ENCODE data around the gene SYT12.

The SYT12 gene

GRCh38 chr11:67027483-67027930, 4.6 kb downstream of the SYT12 start:
- Histone ChIP-seq H3K4me2 (ENCODE audit: low read length) (no peak overlapping the region), H3K79me2 (ENCODE audit: control insufficient read depth, insufficient read depth, low read length) (no peaks in the 10 kb centered on the region), H3K9ac (ENCODE audit: low read length) (no peak overlapping the region), H2BK5ac (ENCODE audit: low read length) (no peak overlapping the region), H2BK120ac (ENCODE audit: low read depth, low read length) (no peak overlapping the region), H3K4me1 (ENCODE audit: control insufficient read depth, low read depth, low read length) (peaks cover 4% of the 10 kb centered on the region), H3K56ac (ENCODE audit: low read length) (no peak overlapping the region), H3K27me3 (ENCODE audit: insufficient read depth, low read length, poor library complexity) (peaks cover 14% of the 10 kb centered on the region), H2BK15ac (replicated peaks; ENCODE audit: low read depth) (no peak overlapping the region), H3K79me1 (ENCODE audit: low read length) (no peaks in the 10 kb centered on the region), H3K36me3 (ENCODE audit: control insufficient read depth, insufficient read depth, low read length) (no peaks in the 10 kb centered on the region), H4K5ac (ENCODE audit: low read length) (no peak overlapping the region), H3K4ac (ENCODE audit: low read depth, low read length) (no peak overlapping the region), H4K8ac (ENCODE audit: low read depth, low read length) (no peak overlapping the region), H3K4me3 (ENCODE audit: low read length) (no peak overlapping the region), H3K27ac (ENCODE audit: low read depth, low read length) (no peak overlapping the region), H2AK5ac (ENCODE audit: low read length) (no peak overlapping the region), H3K18ac (ENCODE audit: low read length) (no peak overlapping the region), H3K23ac (ENCODE audit: low read length) (no peak overlapping the region)
- no peak for DNase-seq
- WGBS (ENCODE audit: extremely low coverage, insufficient coverage, low lambda C conversion rate) = no CpG with 5 or more reads among the region's 12 CpGs

GRCh38 chr11:67027943-67028542, 5.1 kb downstream of the SYT12 start:
- H2BK120ac ChIP-seq (ENCODE audit: low read depth, low read length) = no peak overlapping the region
- no peak overlapping the region for H3K4me3 ChIP-seq (ENCODE audit: low read length)
- WGBS (ENCODE audit: extremely low coverage, insufficient coverage, low lambda C conversion rate) = no CpG with 5 or more reads among the region's 6 CpGs
- H3K4me2 ChIP-seq (ENCODE audit: low read length) = no peak overlapping the region
- no peak overlapping the region for H4K8ac ChIP-seq (ENCODE audit: low read depth, low read length)
- H3K79me1 ChIP-seq (ENCODE audit: low read length) = no peaks in the 10 kb centered on the region
- no peak overlapping the region for H3K23ac ChIP-seq (ENCODE audit: low read length)
- H4K5ac ChIP-seq (ENCODE audit: low read length) = no peak overlapping the region
- H3K27ac ChIP-seq (ENCODE audit: low read depth, low read length) = no peak overlapping the region
- no peak overlapping the region for H2BK5ac ChIP-seq (ENCODE audit: low read length)
- H3K27me3 ChIP-seq (ENCODE audit: insufficient read depth, low read length, poor library complexity) = peaks cover 9% of the 10 kb centered on the region
- no peak overlapping the region for H3K18ac ChIP-seq (ENCODE audit: low read length)
- no peak overlapping the region for H2BK15ac ChIP-seq (replicated peaks; ENCODE audit: low read depth)
- DNase-seq = peak; percentile 53
- H3K79me2 ChIP-seq (ENCODE audit: control insufficient read depth, insufficient read depth, low read length) = no peaks in the 10 kb centered on the region
- no peaks in the 10 kb centered on the region for H3K36me3 ChIP-seq (ENCODE audit: control insufficient read depth, insufficient read depth, low read length)
- no peak overlapping the region for H2AK5ac ChIP-seq (ENCODE audit: low read length)
- H3K4ac ChIP-seq (ENCODE audit: low read depth, low read length) = no peak overlapping the region
- no peak overlapping the region for H3K56ac ChIP-seq (ENCODE audit: low read length)
- no peak overlapping the region for H3K9ac ChIP-seq (ENCODE audit: low read length)
- H3K4me1 ChIP-seq (ENCODE audit: control insufficient read depth, low read depth, low read length) = peaks cover 4% of the 10 kb centered on the region

- Histone ChIP-seq H3K4me3 (ENCODE audit: low read length) (no peak overlapping the region), H3K9ac (ENCODE audit: low read length) (no peak overlapping the region), H2BK120ac (ENCODE audit: low read depth, low read length) (no peak overlapping the region), H2AK5ac (ENCODE audit: low read length) (no peak overlapping the region), H3K56ac (ENCODE audit: low read length) (no peak overlapping the region), H3K79me1 (ENCODE audit: low read length) (no peaks in the 10 kb centered on the region), H3K27me3 (ENCODE audit: insufficient read depth, low read length, poor library complexity) (peaks cover 2% of the 10 kb centered on the region), H3K18ac (ENCODE audit: low read length) (no peak overlapping the region), H3K4ac (ENCODE audit: low read depth, low read length) (no peak overlapping the region), H3K36me3 (ENCODE audit: control insufficient read depth, insufficient read depth, low read length) (no peaks in the 10 kb centered on the region), H3K4me1 (ENCODE audit: control insufficient read depth, low read depth, low read length) (peaks cover 4% of the 10 kb centered on the region), H3K79me2 (ENCODE audit: control insufficient read depth, insufficient read depth, low read length) (no peaks in the 10 kb centered on the region), H3K23ac (ENCODE audit: low read length) (no peak overlapping the region), H4K8ac (ENCODE audit: low read depth, low read length) (no peak overlapping the region), H3K27ac (ENCODE audit: low read depth, low read length) (no peak overlapping the region), H2BK5ac (ENCODE audit: low read length) (no peak overlapping the region), H3K4me2 (ENCODE audit: low read length) (no peak overlapping the region), H2BK15ac (replicated peaks; ENCODE audit: low read depth) (no peak overlapping the region), H4K5ac (ENCODE audit: low read length) (no peak overlapping the region)
- no peak for DNase-seq
- WGBS (ENCODE audit: extremely low coverage, insufficient coverage, low lambda C conversion rate) = no CpG with 5 or more reads among the region's 6 CpGs
Measured at GRCh38 chr11:67029146-67029545, 6.2 kb downstream of the SYT12 start.

- Histone ChIP-seq H4K8ac (ENCODE audit: low read depth, low read length) (no peak overlapping the region), H3K79me1 (ENCODE audit: low read length) (no peaks in the 10 kb centered on the region), H3K18ac (ENCODE audit: low read length) (no peak overlapping the region), H2AK5ac (ENCODE audit: low read length) (no peak overlapping the region), H3K79me2 (ENCODE audit: control insufficient read depth, insufficient read depth, low read length) (no peaks in the 10 kb centered on the region), H4K5ac (ENCODE audit: low read length) (no peak overlapping the region), H3K4me3 (ENCODE audit: low read length) (no peak overlapping the region), H3K56ac (ENCODE audit: low read length) (no peak overlapping the region), H2BK5ac (ENCODE audit: low read length) (no peak overlapping the region), H2BK120ac (ENCODE audit: low read depth, low read length) (no peak overlapping the region), H3K4me2 (ENCODE audit: low read length) (no peak overlapping the region), H3K4me1 (ENCODE audit: control insufficient read depth, low read depth, low read length) (peaks cover 4% of the 10 kb centered on the region), H3K9ac (ENCODE audit: low read length) (no peak overlapping the region), H3K36me3 (ENCODE audit: control insufficient read depth, insufficient read depth, low read length) (no peaks in the 10 kb centered on the region), H2BK15ac (replicated peaks; ENCODE audit: low read depth) (no peak overlapping the region), H3K23ac (ENCODE audit: low read length) (no peak overlapping the region), H3K4ac (ENCODE audit: low read depth, low read length) (no peak overlapping the region), H3K27me3 (ENCODE audit: insufficient read depth, low read length, poor library complexity) (no peaks in the 10 kb centered on the region), H3K27ac (ENCODE audit: low read depth, low read length) (no peak overlapping the region)
- WGBS (ENCODE audit: extremely low coverage, insufficient coverage, low lambda C conversion rate) = no CpG with 5 or more reads among the region's 9 CpGs
- DNase-seq = peak; percentile 76
Measured at GRCh38 chr11:67030976-67031375, 8.0 kb downstream of the SYT12 start.

- H3K27ac ChIP-seq (ENCODE audit: low read depth, low read length) = no peak overlapping the region
- no peaks in the 10 kb centered on the region for H3K36me3 ChIP-seq (ENCODE audit: control insufficient read depth, insufficient read depth, low read length)
- H3K18ac ChIP-seq (ENCODE audit: low read length) = no peak overlapping the region
- no peak overlapping the region for H2AK5ac ChIP-seq (ENCODE audit: low read length)
- H3K4ac ChIP-seq (ENCODE audit: low read depth, low read length) = no peak overlapping the region
- H3K79me2 ChIP-seq (ENCODE audit: control insufficient read depth, insufficient read depth, low read length) = no peaks in the 10 kb centered on the region
- no CpG with 5 or more reads among the region's 23 CpGs for WGBS (ENCODE audit: extremely low coverage, insufficient coverage, low lambda C conversion rate)
- no peak overlapping the region for H2BK15ac ChIP-seq (replicated peaks; ENCODE audit: low read depth)
- no peaks in the 10 kb centered on the region for H3K27me3 ChIP-seq (ENCODE audit: insufficient read depth, low read length, poor library complexity)
- H3K79me1 ChIP-seq (ENCODE audit: low read length) = no peaks in the 10 kb centered on the region
- peaks cover 4% of the 10 kb centered on the region for H3K4me1 ChIP-seq (ENCODE audit: control insufficient read depth, low read depth, low read length)
- no peak overlapping the region for H3K4me2 ChIP-seq (ENCODE audit: low read length)
- no peak overlapping the region for H3K56ac ChIP-seq (ENCODE audit: low read length)
- no peak overlapping the region for H2BK120ac ChIP-seq (ENCODE audit: low read depth, low read length)
- H3K23ac ChIP-seq (ENCODE audit: low read length) = no peak overlapping the region
- no peak overlapping the region for H2BK5ac ChIP-seq (ENCODE audit: low read length)
- H4K5ac ChIP-seq (ENCODE audit: low read length) = no peak overlapping the region
- no peak for DNase-seq
- no peak overlapping the region for H3K9ac ChIP-seq (ENCODE audit: low read length)
- H3K4me3 ChIP-seq (ENCODE audit: low read length) = no peak overlapping the region
- H4K8ac ChIP-seq (ENCODE audit: low read depth, low read length) = no peak overlapping the region
Measured at GRCh38 chr11:67031791-67032561, 9.0 kb downstream of the SYT12 start.

Measured in mesendoderm (in vitro differentiated cells).